Stimulated activated CD8-positive, alpha-beta memory T cell treated with anti-CD3 and anti-CD28 coated beads, Interleukin-7, amount 100 ng/mL, for 24 hours (primary cell): ENCODE measurements around the gene KIAA0930.
"Not testable (repeated sequence)": the region's sequence is repeated elsewhere in the genome, so short reads cannot be mapped to it uniquely, and the experiment has no call there.

Experiments used
- DNase-seq: peaks from one replicate; pipeline ENCODE4 v3.0.0-alpha.2; 2020; ENCODE audit warnings: low read depth

KIAA0930 gene

DNA sequence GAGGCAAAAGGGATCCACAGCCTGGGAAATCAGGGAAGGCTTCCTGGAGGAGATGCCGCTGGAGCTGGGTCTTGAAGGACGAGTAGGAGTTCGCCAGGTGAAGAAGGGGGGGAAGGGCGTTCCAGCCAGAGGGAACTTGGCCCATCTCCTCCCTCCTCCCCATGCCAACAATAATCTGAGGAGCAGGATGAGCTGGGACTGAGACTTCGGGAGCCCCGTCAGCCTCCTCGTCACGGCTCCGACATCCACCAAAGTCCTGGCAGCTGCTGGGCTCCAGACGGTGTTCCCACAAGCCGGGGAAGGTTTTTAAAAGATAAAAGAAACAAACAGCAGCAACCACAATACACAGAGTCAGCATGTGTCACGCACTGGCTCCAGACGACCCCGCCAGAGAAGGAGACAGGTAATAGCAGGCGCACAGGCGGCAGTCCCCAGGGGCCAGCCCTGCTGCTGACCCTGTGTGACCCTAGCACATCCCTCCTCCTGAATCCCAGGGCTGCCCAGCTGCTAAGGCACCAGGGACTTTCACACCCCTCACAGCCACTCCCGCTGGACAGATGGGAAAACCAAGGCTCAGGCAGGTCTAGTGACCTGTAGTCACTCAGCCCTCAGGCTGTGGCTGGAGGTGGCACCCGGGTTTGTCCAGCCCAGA, 39.7 kb downstream of the KIAA0930 start:
- DNase-seq, result no peak

DNA sequence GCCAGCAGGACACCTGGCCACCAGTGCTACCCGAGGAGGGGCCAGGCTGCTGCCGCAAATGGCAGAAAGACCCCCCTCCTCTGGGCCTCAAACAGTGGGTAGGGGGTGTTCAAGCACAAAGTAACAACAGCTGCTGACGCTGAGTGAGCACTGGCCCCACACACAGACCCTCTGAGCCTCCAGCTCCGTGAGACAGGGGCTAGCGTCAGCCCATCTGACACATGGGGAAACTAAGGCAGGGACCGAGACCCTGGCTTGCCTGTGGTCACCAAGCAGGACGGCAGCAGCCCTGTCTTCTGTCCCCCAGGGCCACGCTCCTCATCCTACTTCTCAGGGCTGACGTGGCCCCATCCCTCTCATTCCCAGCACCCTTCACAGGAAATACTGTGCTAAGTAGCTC, 40.5 kb downstream of the KIAA0930 start:
- no peak for DNase-seq

GRCh38 chr22:45199723-45200122, 41.0 kb downstream of the KIAA0930 start:
- DNase-seq, result no peak

GRCh38 chr22:45198463-45198795, 42.3 kb downstream of the KIAA0930 start:
- no peak for DNase-seq

GRCh38 chr22:45197606-45198462, 42.9 kb downstream of the KIAA0930 start:
- DNase-seq, result no peak

- DNase-seq, result no peak
These were observed 43.6 kb downstream of the KIAA0930 start for GRCh38 chr22:45196926-45197605.

DNA sequence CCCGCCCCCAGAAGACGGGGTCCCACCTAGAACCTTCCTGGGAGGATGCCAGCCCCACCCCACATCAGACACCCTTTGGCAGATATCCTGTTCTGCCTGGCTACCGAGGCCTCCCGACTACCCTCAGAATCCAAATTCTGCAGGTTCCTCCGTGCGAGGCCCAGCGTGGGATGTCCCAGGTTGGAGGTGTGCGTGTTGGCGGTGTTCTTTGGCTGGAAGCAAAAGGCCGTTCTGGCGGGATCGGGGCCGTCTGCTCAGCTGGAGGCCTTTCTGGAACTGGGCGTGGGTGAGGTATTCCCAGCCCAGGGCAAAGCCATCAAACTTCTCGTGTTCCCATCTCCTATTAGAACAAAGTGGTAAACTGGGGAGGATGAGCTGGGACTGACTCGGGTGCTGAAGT, 44.4 kb downstream of the KIAA0930 start:
- no peak for DNase-seq

GRCh38 chr22:45195616-45196015, 45.1 kb downstream of the KIAA0930 start:
- no peak for DNase-seq

DNA sequence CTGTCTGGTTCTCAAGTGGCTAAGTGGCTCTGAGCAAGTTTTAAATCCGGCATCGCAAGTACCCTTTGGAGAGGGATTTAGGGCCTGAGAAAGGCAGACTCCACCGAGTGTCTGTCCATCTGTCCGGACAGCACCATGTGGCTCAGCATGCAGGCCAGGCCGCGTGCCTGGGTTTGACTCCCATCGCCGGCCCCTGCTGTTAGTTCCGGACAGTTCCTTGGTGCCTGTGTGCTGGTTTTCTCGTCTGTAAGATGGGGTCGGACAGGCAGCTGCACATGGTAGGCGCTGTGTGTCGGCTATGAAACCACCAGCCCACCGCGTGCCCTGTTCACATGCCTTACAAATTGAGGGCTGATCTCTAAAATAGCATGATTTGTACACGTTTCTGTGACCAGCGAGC, 46.0 kb downstream of the KIAA0930 start:
- DNase-seq, result no peak

DNA sequence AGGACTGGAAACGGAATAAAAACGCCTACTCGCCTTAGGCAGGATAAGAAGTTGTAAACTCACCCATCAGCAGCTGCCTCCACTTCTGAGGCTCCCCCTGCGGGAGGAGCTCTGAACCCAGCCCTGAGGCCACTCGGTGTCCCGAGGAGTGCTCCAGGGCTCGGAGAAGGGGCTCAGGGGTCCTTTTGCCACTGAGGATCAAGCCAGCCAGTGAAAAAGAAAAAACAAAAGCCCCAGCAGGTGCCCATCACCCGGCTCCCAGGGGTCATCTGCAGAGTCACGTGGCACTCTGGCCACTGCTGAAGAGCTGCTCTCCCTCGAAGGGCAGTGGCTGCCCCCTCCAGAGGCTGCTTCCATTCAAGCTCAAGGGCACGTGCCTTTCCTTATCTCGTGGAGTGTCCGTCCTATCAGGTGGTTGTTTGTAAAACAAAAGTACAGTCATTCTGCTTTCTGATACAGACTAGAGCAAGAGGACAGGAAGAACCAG, 48.0 kb downstream of the KIAA0930 start:
- no peak for DNase-seq

GRCh38 chr22:45191746-45192145, 48.9 kb downstream of the KIAA0930 start:
- not testable (repeated sequence) for DNase-seq

DNA sequence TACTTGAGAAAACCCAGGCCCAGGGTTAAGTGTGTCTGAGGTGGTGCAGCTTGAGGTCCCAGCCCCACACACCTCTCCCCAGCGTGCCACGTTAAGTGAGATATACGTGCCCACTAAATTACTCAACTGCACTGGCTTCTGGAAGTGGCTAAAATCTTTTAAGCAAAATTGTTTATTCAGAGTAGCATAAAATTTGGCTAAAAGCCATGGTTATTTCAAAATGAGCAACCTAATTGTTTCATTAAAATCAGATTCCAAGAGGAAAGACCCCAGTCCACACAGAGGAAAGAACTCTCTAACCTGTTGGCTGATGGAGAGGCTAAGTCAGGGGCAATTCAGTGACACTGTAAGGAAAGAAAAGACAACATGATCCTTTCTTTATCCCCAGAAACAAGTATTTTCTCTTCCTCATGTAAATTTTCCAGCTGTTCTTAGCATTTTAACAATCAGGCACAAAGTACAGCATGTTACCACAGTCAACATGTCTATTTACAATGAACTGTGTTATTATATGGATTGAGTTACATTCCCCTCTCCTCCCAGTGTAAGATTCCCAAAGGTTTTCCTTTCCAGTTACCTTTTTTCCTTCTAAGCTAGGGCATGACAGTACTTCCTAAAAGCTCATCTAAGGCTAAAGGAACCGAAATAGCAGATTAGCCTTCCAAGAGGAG, 50.4 kb downstream of the KIAA0930 start:
- no peak for DNase-seq

DNA sequence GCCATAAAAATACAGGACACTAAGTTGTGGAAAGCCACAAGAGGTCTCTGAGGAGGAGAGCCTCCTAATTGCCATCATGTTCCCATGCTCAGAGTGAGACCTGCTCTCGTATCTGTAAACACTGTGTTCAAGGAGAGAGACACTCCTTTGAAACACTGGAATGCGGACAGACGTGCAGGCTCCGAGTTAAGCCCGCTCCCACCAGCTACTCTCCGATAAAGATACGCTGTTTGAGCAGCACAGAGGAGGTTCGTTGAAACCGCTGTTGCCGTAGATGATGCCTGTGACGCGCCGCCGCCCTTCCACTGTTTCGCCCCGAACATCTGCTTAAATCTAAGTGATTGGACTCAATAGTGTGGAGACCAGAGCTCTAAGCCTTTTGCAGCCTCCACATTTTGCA, 51.9 kb downstream of the KIAA0930 start:
- DNase-seq, result no peak

GRCh38 chr22:45187891-45188290, 52.8 kb downstream of the KIAA0930 start:
- no peak for DNase-seq

DNA sequence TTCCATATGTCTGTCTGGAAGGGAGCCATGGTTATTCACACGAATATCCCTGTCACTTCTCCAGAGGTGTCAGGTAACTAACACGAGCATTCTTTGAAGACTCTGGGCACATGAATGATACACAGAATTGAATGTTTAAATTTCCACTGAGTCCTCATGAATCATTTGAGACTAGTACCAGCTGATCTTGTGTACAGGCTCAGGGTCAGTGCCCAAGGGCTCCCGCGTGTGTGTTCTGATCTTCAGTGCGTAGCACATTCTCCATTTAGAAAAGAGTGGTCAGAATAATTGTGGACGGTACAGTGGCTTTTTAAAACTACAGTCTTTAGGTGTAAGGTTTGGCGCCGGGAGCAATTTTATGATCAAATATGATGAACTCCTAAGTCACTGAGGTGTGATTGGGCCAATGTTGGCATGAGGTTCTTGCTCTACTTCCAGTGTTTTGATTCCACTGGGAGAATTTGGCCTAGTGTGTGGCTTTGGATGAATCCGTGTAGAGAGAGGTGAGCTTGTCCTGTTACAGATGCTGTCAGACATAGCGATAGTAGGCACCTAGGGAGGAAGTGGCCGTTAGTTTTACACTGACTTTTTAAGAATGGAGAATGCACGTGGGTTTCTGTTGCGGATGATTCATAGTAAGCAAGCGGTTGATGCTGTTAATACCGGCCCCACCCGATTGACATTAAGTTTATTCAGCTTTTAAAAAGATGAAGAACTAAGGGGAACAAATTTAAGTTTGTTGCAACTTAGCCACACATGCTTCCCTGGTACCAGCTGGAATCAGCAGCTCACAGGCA, 54.8 kb downstream of the KIAA0930 start:
- no peak for DNase-seq

DNA sequence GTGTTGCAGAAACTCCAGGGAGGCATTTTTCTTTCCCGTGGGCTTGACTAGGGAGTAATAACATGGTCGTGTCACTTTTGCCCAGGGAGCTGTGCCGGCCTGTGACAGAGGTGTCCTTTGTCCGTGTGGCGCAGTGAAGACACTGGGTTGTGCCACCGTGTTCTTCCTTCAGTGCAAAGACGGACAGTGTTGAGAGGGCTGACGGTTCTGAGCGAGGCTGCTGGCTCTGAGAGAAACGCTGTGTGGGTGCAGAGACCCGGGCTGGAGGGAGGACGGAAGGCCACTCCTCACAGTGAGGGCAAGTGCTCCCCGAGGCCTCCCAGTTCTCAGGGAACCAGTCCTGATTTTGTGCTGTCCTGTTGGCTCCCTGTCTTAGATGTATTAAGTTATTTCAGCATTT, 56.7 kb downstream of the KIAA0930 start:
- no peak for DNase-seq

DNA sequence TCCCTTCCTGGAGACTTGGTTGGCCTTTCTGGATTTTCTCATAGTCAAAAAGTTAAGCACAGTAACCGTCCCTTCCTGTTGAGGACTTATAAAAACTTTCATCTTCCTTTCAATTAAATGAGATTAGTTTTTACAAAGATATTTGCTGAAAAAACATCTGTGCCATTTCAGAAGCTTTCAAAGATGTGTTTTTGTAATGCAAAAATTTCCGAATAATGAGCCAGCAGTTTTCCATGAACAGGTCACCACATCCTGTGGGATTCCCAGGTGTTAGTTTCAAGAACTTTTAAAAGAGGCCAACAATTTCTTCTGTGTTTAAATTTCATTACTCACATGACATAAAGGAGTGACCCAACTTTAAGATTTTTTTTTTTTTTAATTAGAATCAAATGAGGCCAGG, 58.9 kb downstream of the KIAA0930 start:
- DNase-seq, result no peak

- no peak for DNase-seq
These were observed 59.5 kb downstream of the KIAA0930 start for GRCh38 chr22:45181240-45181639.

GRCh38 chr22:45180146-45180679, 60.5 kb downstream of the KIAA0930 start:
- no peak for DNase-seq

GRCh38 chr22:45179276-45180049, 61.2 kb downstream of the KIAA0930 start:
- DNase-seq, result no peak
